NT2/D1 (cell line): ENCODE results near the gene CARMIL1.

Source experiments
- SUZ12 ChIP-seq: IDR thresholded peaks from 2 replicates; pipeline ENCODE4 v1.6.1; 2011; ENCODE audit not compliant: insufficient read length, insufficient read depth; ENCODE audit errors: extremely low read depth
- ZNF274 ChIP-seq: IDR thresholded peaks from 2 replicates; pipeline ENCODE4 v1.6.1; 2011; ENCODE audit warnings: mild to moderate bottlenecking, low read depth, low read length

DNA sequence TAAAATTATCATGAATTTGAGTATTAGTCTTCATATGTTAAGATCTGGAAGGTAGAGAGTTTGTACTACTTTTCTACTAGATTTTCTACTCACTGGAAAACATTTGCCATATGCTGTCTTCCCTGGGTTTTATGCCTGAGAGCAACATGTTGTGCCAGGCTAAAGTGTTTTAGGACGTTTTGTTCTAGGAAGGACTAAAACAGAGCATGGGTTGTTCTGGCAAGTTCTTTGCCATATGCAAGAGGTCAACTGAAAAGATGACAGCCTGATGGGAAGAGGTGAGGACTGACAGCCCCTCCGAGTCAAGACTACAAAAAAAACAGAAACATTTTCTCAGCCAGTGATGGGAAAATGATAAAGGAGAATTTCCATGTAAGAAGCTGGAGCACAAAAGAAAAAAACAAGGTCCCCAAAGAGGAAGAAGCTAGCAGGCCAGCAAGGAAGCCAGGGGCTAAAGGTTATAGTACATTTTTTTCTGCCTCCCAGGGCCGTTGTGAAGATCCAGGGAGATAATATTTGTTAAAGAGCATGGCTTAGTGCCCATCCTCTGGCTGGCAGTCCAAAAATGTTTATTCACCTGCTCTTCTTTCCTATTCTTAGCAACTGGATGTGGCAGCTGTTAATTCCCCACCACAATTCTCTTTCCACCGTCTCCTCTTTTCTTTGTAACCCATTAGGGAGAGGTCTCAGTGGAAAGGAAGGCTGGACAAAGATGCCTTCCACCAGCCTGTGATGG, 380.6 kb downstream of the CARMIL1 start:
- TF ChIP-seq ZNF274 (no peak), SUZ12 (no peak)
